CD4-positive, alpha-beta T cell (primary cell): ENCODE data around the gene MAN1A2. TPM values are rescaled to one million over a fixed set of nuclear protein-coding genes. Genes with fewer than 3 reads are reported as not detected.

Experiments used
- ATAC-seq: fragments of 200-7000 bp; cut with Tn5 transposase; one replicate; pipeline ENCODE4 v1.10.0; 2022; ENCODE audit warnings: mild to moderate bottlenecking; ENCODE audit not compliant: poor library complexity
- CTCF ChIA-PET: fragments of 350-600 bp; sonication (Branson Sonifier 250); formaldehyde crosslinking; loops from one replicate; lab custom pipeline; 2021; ENCODE audit warnings: antibody characterized with exemption, inconsistent platforms; lab: Charles Lee
- POLR2A ChIA-PET: fragments of 350-600 bp; sonication (Branson Sonifier 250); formaldehyde crosslinking; loops from one replicate; lab custom pipeline; 2021; ENCODE audit warnings: antibody characterized with exemption, inconsistent platforms; lab: Charles Lee
- DNase-seq, 14 experiments: peaks; one replicate each; pipeline ENCODE4 v3.0.0-alpha.2; 2013 to 2020; ENCODE audit warnings: mixed read lengths in 2 of 14
- H3K27ac ChIP-seq, 2 donors: one replicate each; pipeline versions ENCODE4 v1.5.1 to v1.7.0; 2013; ENCODE audit warnings: low read length in 2 of 2, low read depth in 1 of 2, mild to moderate bottlenecking in 1 of 2
- H3K27me3 ChIP-seq, 2 experiments: 1 replicate in 1 of 2; 2 replicates in 1 of 2; pipeline versions ENCODE4 v1.6.1 to v1.7.0; 2013; ENCODE audit warnings: low read length in 2 of 2, control low read depth in 1 of 2, mild to moderate bottlenecking in 1 of 2, moderate library complexity in 1 of 2; ENCODE audit not compliant: insufficient read depth in 2 of 2, control insufficient read depth in 1 of 2
- H3K36me3 ChIP-seq: one replicate; pipeline ENCODE4 v1.6.1; 2013; ENCODE audit warnings: low read length, control low read depth; ENCODE audit not compliant: insufficient read depth
- H3K4me1 ChIP-seq: one replicate; pipeline ENCODE4 v1.6.1; 2013; ENCODE audit warnings: low read length, control low read depth; ENCODE audit not compliant: insufficient read depth
- H3K4me3 ChIP-seq: one replicate; pipeline ENCODE4 v1.5.1; 2013; ENCODE audit warnings: mild to moderate bottlenecking, low read length, moderate library complexity
- H3K9me3 ChIP-seq, 2 experiments: 1 replicate in 1 of 2; 2 replicates in 1 of 2; pipeline versions ENCODE4 v1.6.1 to v1.7.0; 2013; ENCODE audit warnings: low read length in 2 of 2, mild to moderate bottlenecking in 2 of 2, control low read depth in 1 of 2, moderate library complexity in 1 of 2; ENCODE audit not compliant: control insufficient read depth in 1 of 2, insufficient read depth in 1 of 2
- H3K27ac Mint-ChIP-seq: one replicate; pipeline ENCODE4 v1.8.0; 2020; ENCODE audit warnings: mixed read lengths
- H3K27me3 Mint-ChIP-seq: one replicate; pipeline ENCODE4 v1.8.0; 2021; ENCODE audit warnings: mixed read lengths
- H3K36me3 Mint-ChIP-seq: one replicate; pipeline ENCODE4 v1.8.0; 2021; ENCODE audit warnings: low read depth, mixed read lengths
- H3K4me1 Mint-ChIP-seq: one replicate; pipeline ENCODE4 v1.8.0; 2021; ENCODE audit warnings: low read depth, mixed read lengths
- H3K4me3 Mint-ChIP-seq: one replicate; pipeline ENCODE4 v1.8.0; 2020; ENCODE audit warnings: mild to moderate bottlenecking, mixed read lengths
- H3K9me3 Mint-ChIP-seq: one replicate; pipeline ENCODE4 v1.8.0; 2020; ENCODE audit warnings: mixed read lengths
- intact Hi-C, 2 experiments: fragments of 100-400 bp; cut with DNase I in 1 of 2; cut with micrococcal nuclease in 1 of 2; formaldehyde crosslinking; loops; one replicate each; pipeline versions ENCODE4 v1.15.1 to v1.9.0; 2023 to 2025; cut with DNase I, micrococcal nuclease
- total RNA-seq, 174 experiments: library from RNA in 2 of 174; stranded (reverse) in 2 of 174; gene quantifications; one replicate each; pipeline ENCODE4 v1.2.3 and lab custom pipeline; 2021 to 2026
- TF ChIP-seq, protein P1 (sequence below): fragments of 200-600 bp; IDR thresholded peaks from one replicate; pipeline ENCODE4 v1.8.0; 2022; ENCODE audit warnings: antibody characterized with exemption, mild to moderate bottlenecking

MAN1A2 gene
- total RNA-seq, 2 experiments from 2014 or later = 45.6 to 49.7 TPM

DNA sequence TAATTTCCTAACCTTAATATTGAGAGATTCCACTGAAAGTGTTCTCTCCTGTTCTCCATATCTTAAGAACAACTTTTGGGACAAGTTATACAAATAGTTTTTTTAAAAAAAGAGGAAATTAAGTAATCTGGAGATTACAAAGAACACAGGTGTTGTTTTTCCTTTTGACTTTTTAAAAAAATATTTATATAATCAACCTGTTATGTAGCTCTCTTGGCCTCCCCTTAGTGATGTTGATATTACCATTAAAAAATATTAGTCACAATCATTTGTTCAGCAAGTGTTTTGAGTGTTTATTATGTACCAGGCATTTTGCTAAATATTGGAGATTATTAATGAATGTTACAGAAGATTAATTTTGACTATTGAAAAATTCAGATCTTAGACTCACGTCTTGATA is 8.1 kb downstream of the MAN1A2 start:
- Histone ChIP-seq H3K4me3 (no peak overlapping the region), H3K36me3 (no peaks in the 10 kb centered on the region), H3K9me3 (peaks cover 0 to 11% of the 10 kb centered on the region in 2 experiments), H3K27me3 (no peaks in the 10 kb centered on the region), H3K4me1 (peaks cover 10% of the 10 kb centered on the region), H3K27ac (no peak overlapping the region)
- CTCF ChIA-PET = no interaction called here
- no peak for ATAC-seq
- POLR2A ChIA-PET = no interaction called here
- no peak overlapping the region for H3K4me3 Mint-ChIP-seq
- peaks cover 74% of the 10 kb centered on the region for H3K4me1 Mint-ChIP-seq
- TF ChIP-seq, protein P1, sequence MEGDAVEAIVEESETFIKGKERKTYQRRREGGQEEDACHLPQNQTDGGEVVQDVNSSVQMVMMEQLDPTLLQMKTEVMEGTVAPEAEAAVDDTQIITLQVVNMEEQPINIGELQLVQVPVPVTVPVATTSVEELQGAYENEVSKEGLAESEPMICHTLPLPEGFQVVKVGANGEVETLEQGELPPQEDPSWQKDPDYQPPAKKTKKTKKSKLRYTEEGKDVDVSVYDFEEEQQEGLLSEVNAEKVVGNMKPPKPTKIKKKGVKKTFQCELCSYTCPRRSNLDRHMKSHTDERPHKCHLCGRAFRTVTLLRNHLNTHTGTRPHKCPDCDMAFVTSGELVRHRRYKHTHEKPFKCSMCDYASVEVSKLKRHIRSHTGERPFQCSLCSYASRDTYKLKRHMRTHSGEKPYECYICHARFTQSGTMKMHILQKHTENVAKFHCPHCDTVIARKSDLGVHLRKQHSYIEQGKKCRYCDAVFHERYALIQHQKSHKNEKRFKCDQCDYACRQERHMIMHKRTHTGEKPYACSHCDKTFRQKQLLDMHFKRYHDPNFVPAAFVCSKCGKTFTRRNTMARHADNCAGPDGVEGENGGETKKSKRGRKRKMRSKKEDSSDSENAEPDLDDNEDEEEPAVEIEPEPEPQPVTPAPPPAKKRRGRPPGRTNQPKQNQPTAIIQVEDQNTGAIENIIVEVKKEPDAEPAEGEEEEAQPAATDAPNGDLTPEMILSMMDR = no peak
- peaks cover 3% of the 10 kb centered on the region for H3K9me3 Mint-ChIP-seq
- H3K27me3 Mint-ChIP-seq = no peaks in the 10 kb centered on the region
- DNase-seq = no peak
- H3K27ac Mint-ChIP-seq = no peak overlapping the region
- H3K36me3 Mint-ChIP-seq = peaks cover 31% of the 10 kb centered on the region
- intact Hi-C loops = no loop called here

DNA sequence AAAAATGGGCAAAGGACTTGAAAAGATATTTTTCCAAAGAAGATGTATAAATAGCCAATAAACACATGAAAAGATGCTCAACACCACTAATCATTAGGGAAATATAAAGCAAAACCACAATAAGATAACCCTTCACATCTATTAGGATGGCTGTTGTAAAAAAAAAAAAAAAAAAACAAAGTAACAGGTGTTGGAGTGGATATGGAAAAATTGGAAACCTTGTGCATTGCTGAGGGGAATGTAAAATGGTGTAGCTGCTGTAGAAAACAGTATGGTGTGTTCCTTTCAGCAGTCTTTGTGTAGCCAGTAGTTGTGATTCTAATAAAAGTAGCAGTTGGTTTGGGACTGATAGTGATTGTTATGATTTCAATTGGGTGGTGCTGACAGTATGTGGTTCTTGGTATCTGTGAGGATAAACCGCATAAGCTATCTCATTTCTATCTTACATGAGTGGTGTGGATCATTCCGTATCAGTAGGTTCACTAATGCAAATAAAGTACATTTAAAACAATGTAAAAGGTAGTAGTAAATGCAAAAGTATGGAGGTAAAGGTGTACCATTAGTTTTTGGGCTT is 19.9 kb downstream of the MAN1A2 start:
- TF ChIP-seq, protein P1 = no peak
- ChIA-PET CTCF (interaction anchor here (0.6 kb wide), 1 partner anchor 27 kb away, joined by 3 read pairs; no protein-coding TSS in a partner anchor), POLR2A (interaction anchor here (1.2 to 1.7 kb wide), 2 partner anchors 20 to 45 kb away, joined by 3 to 6 read pairs; partner anchors contain the start of gene MAN1A2)
- ATAC-seq (no peak), DNase-seq (no peak)
- Mint-ChIP-seq H3K27me3 (no peaks in the 10 kb centered on the region), H3K9me3 (peaks cover 5% of the 10 kb centered on the region), H3K27ac (peak overlapping the region; percentile 2), H3K36me3 (peaks cover 20% of the 10 kb centered on the region), H3K4me3 (peak overlapping the region; percentile 12), H3K4me1 (peaks cover 77% of the 10 kb centered on the region)
- H3K9me3 ChIP-seq = peaks cover 0 to 19% of the 10 kb centered on the region in 2 experiments
- intact Hi-C loops = no loop called here
- H3K4me3 ChIP-seq = no peak overlapping the region
- H3K27ac ChIP-seq = no peak overlapping the region
- H3K27me3 ChIP-seq = no peaks in the 10 kb centered on the region
- H3K4me1 ChIP-seq = peaks cover 14% of the 10 kb centered on the region
- no peaks in the 10 kb centered on the region for H3K36me3 ChIP-seq

DNA sequence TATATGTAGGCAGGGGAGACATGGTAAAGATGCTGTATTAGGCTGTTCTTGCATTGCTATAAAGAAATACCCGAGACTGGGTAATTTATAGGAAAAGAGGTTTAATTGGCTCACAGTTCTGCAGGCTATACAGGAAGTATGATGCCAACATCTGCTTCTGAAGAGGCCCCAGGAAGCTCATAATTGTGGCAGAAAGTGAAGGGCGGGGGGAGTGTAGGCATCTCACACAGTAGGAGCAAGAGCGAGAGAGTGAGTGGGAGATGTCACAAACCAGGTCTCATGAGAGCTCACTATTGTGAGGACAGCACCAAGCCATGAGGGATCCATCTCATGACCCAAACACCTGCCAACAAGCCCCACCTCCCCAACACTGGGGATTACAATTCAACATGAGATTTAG is 21.1 kb downstream of the MAN1A2 start:
- intact Hi-C loops = no loop called here
- H3K27me3 ChIP-seq = no peaks in the 10 kb centered on the region
- H3K36me3 ChIP-seq = no peaks in the 10 kb centered on the region
- peaks cover 14% of the 10 kb centered on the region for H3K4me1 ChIP-seq
- H3K27ac Mint-ChIP-seq = peak overlapping the region; percentile 62
- TF ChIP-seq, protein P1 = no peak
- H3K4me3 ChIP-seq = no peak overlapping the region
- H3K36me3 Mint-ChIP-seq = peaks cover 10% of the 10 kb centered on the region
- H3K4me1 Mint-ChIP-seq = peaks cover 85% of the 10 kb centered on the region
- H3K27ac ChIP-seq = no peak overlapping the region
- peaks cover 0 to 12% of the 10 kb centered on the region in 2 experiments for H3K9me3 ChIP-seq
- POLR2A ChIA-PET = interaction anchor here (1.2 kb wide), 1 partner anchor 47 kb away, joined by 3 read pairs; no protein-coding TSS in a partner anchor
- H3K9me3 Mint-ChIP-seq = no peaks in the 10 kb centered on the region
- H3K4me3 Mint-ChIP-seq = peak overlapping the region; percentile 11
- H3K27me3 Mint-ChIP-seq = no peaks in the 10 kb centered on the region
- CTCF ChIA-PET = no interaction called here
- ATAC-seq (peak; percentile 29), DNase-seq (no peak)
